Testis (tissue), 3 donors: ENCODE measurements around the gene ZNF441. TPM values are rescaled to one million over a fixed set of nuclear protein-coding genes. Genes with fewer than 3 reads are reported as not detected.

Experiments
- DNase-seq: peaks from one replicate; pipeline ENCODE4 v3.0.0-alpha.2; 2019
- H3K27ac ChIP-seq, 2 donors: fragments of 200-600 bp; sonication (generic); one replicate each; pipeline ENCODE4 v1.5.1; 2019
- H3K27me3 ChIP-seq: fragments of 200-600 bp; sonication (generic); one replicate; pipeline ENCODE4 v1.5.1; 2019
- H3K36me3 ChIP-seq: fragments of 200-600 bp; sonication (generic); one replicate; pipeline ENCODE4 v1.5.1; 2017; ENCODE audit warnings: low read depth; ENCODE audit errors: missing control alignments
- H3K4me1 ChIP-seq: fragments of 200-600 bp; sonication (generic); one replicate; pipeline ENCODE4 v1.5.1; 2019
- H3K4me3 ChIP-seq, 2 donors: fragments of 200-600 bp; sonication (generic); one replicate each; pipeline ENCODE4 v1.5.1; 2017 to 2019
- H3K9me3 ChIP-seq: fragments of 200-600 bp; sonication (generic); one replicate; pipeline ENCODE4 v1.5.1; 2017
- POLR2A ChIP-seq: fragments of 450-650 bp; IDR thresholded peaks from one replicate; pipeline ENCODE4 v1.6.1; 2017; ENCODE audit warnings: antibody characterized with exemption, mild to moderate bottlenecking, moderate library complexity
- WGBS, 2 donors: methylation state at CpG; one replicate each; pipeline ENCODE4 v1.1.5; 2018; 5-methylcytosine and 5-hydroxymethylcytosine counted together
- intact Hi-C: fragments of 100-400 bp; cut with DNase I; formaldehyde crosslinking; loops from one replicate; pipeline ENCODE4 v1.15.1; 2023; ENCODE audit warnings: low total_unique reads
- polyA plus RNA-seq: library from polyadenylated mRNA; stranded (reverse); fragments of 350-450 nt; fragmentation: Illumina TruSeq; extraction: RNeasy Lipid Tissue Mini Kit (QIAGEN cat#74804); gene quantifications from one replicate; pipeline ENCODE4 v1.2.3, GENCODE V29; 2014; ENCODE audit warnings: low read depth, low replicate concordance; ENCODE audit not compliant: insufficient read depth
- total RNA-seq, 2 donors: library from RNA; depleted of rRNA; stranded (reverse); fragments of >200 nt; gene quantifications; one replicate each; pipeline ENCODE4 v1.2.3, GENCODE V29; 2016
- TF ChIP-seq, protein P1 (sequence below), 3 experiments: fragments of 450-650 bp in 2 of 3; fragments of 200-600 bp in 1 of 3; sonication (generic) in 1 of 3; IDR thresholded peaks; one replicate each; pipeline ENCODE4 v1.5.1; 2016 to 2019; ENCODE audit warnings: antibody characterized with exemption in 3 of 3, mild to moderate bottlenecking in 2 of 3, moderate library complexity in 1 of 3

Gene ZNF441
- total and polyA plus RNA-seq, 3 donors from 2014 or later: 2.4 to 13.8 (median 11.6) TPM

DNA sequence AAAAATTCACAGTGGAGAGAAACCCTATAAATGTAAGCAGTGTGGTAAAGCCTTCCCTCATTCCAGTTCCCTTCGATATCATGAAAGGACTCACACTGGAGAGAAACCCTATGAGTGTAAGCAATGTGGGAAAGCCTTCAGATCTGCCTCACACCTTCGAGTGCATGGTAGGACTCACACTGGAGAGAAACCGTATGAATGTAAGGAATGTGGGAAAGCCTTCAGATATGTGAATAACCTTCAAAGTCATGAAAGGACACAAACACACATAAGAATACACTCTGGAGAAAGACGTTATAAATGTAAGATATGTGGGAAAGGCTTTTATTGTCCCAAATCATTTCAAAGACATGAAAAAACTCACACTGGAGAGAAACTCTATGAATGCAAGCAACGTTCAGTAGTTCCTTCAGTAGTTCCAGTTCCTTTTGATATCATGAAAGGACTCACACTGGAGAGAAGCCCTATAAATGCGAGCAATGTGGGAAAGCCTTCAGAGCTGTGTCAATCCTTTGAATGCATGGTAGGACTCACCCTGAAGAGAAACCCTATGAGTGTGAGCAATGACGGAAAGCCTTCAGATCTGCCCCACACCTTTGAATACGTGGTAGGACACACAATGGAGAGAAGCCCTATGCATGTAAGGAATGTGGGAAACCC is 65.6 kb downstream of the ZNF441 start:
- Histone ChIP-seq H3K4me3 (no peak overlapping the region), H3K27ac (no peak overlapping the region), H3K27me3 (no peaks in the 10 kb centered on the region), H3K9me3 (no peaks in the 10 kb centered on the region), H3K4me1 (no peaks in the 10 kb centered on the region), H3K36me3 (no peaks in the 10 kb centered on the region)
- intact Hi-C loops: no loop called here
- 93 to 94% methylated on average over 8 of the region's 8 CpGs for WGBS, 2 donors
- DNase-seq: no peak
- no peak for TF ChIP-seq POLR2A
- TF ChIP-seq, protein P1, sequence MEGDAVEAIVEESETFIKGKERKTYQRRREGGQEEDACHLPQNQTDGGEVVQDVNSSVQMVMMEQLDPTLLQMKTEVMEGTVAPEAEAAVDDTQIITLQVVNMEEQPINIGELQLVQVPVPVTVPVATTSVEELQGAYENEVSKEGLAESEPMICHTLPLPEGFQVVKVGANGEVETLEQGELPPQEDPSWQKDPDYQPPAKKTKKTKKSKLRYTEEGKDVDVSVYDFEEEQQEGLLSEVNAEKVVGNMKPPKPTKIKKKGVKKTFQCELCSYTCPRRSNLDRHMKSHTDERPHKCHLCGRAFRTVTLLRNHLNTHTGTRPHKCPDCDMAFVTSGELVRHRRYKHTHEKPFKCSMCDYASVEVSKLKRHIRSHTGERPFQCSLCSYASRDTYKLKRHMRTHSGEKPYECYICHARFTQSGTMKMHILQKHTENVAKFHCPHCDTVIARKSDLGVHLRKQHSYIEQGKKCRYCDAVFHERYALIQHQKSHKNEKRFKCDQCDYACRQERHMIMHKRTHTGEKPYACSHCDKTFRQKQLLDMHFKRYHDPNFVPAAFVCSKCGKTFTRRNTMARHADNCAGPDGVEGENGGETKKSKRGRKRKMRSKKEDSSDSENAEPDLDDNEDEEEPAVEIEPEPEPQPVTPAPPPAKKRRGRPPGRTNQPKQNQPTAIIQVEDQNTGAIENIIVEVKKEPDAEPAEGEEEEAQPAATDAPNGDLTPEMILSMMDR (IDR thresholded peaks at IDR 0.05): no peak

DNA sequence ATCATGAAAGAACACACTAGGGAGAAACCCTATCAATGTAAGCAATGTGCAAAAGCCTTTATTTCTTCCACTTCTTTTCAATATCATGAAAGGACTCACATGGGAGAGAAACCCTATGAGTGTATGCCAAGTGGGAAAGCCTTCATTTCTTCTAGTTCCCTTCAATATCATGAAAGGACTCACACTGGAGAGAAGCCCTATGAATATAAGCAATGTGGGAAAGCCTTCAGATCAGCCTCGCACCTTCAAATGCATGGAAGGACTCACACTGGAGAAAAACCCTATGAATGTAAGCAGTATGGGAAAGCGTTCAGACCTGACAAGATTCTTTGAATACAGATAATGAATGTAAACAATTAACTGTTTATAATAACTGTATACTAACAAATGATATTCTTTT is 66.7 kb downstream of the ZNF441 start:
- intact Hi-C loops: no loop called here
- H3K36me3 ChIP-seq: no peaks in the 10 kb centered on the region

More for the DNA sequence above, 66.7 kb downstream of the ZNF441 start:
- Histone ChIP-seq H3K4me1 (no peaks in the 10 kb centered on the region), H3K9me3 (no peaks in the 10 kb centered on the region), H3K27ac (no peak overlapping the region), H3K4me3 (no peak overlapping the region), H3K27me3 (no peaks in the 10 kb centered on the region)
- DNase-seq: no peak
- 95 to 98% methylated on average over 2 of the region's 2 CpGs for WGBS, 2 donors
- TF ChIP-seq POLR2A: no peak
- TF ChIP-seq, protein P1 (IDR thresholded peaks at IDR 0.05): no peak

Other genes starting within 250 kb of the ZNF441 start
- 10 to 100 TPM; 45.4 to 58.7 TPM for gene ECSIT, start 237.9 kb upstream of the ZNF441 start, total RNA-seq
- 28.9 TPM for gene ECSIT, start 237.9 kb upstream of the ZNF441 start, polyA plus RNA-seq
- 100 to 1,000 TPM; 130 to 151 TPM for gene CNN1, start 228.1 kb upstream of the ZNF441 start, total RNA-seq
- gene CNN1, start 228.1 kb upstream of the ZNF441 start, polyA plus RNA-seq: 218 TPM
- gene ELOF1, start 207.8 kb upstream of the ZNF441 start, total RNA-seq: 100 to 1,000 TPM; 131 to 184 TPM
- gene ELOF1, start 207.8 kb upstream of the ZNF441 start, polyA plus RNA-seq: 262 TPM
- gene ACP5, start 189.4 kb upstream of the ZNF441 start, total RNA-seq: 1 to 10 TPM; 4.2 to 6.8 TPM
- gene ACP5, start 189.4 kb upstream of the ZNF441 start, polyA plus RNA-seq: 20.5 TPM
- gene ZNF627, start 169.5 kb upstream of the ZNF441 start, total RNA-seq: 10 to 100 TPM; 15.5 to 17.2 TPM
- gene ZNF627, start 169.5 kb upstream of the ZNF441 start, polyA plus RNA-seq: 16.7 TPM
- 1 to 10 TPM; 2.1 to 5.2 TPM for gene ZNF823, start 28.1 kb upstream of the ZNF441 start, total RNA-seq
- gene ZNF823, start 28.1 kb upstream of the ZNF441 start, polyA plus RNA-seq: 1.6 TPM
- gene ZNF491, start 31.5 kb downstream of the ZNF441 start, total RNA-seq: 1 to 10 TPM in 1 of 2 donors, under 1 TPM in 1; 0.62 to 2.6 TPM
- 1.2 TPM for gene ZNF491, start 31.5 kb downstream of the ZNF441 start, polyA plus RNA-seq
- 10 to 100 TPM; 14.1 to 16.7 TPM for gene ZNF440, start 47.3 kb downstream of the ZNF441 start, total RNA-seq
- 11.3 TPM for gene ZNF440, start 47.3 kb downstream of the ZNF441 start, polyA plus RNA-seq
- 10 to 100 TPM; 17.1 to 20.1 TPM for gene ZNF439, start 81.7 kb downstream of the ZNF441 start, total RNA-seq
- gene ZNF439, start 81.7 kb downstream of the ZNF441 start, polyA plus RNA-seq: 5.9 TPM
- 10 to 100 TPM; 31.7 to 39.8 TPM for gene ZNF69, start 120.8 kb downstream of the ZNF441 start, total RNA-seq
- 2.5 TPM for gene ZNF69, start 120.8 kb downstream of the ZNF441 start, polyA plus RNA-seq
- gene ZNF700, start 158.1 kb downstream of the ZNF441 start, total RNA-seq: 10 to 100 TPM; 22.0 to 26.1 TPM
- gene ZNF700, start 158.1 kb downstream of the ZNF441 start, polyA plus RNA-seq: 9.0 TPM
- gene ZNF763, start 198.0 kb downstream of the ZNF441 start, total RNA-seq: 1 to 10 TPM; 5.0 to 7.9 TPM
- gene ZNF763, start 198.0 kb downstream of the ZNF441 start, polyA plus RNA-seq: 7.6 TPM